HG03460 (cell line): Measurements from ENCODE around the gene HNRNPA1L2.
"Not testable (repeated sequence)": the region's sequence is repeated elsewhere in the genome, so short reads cannot be mapped to it uniquely, and the experiment has no call there.

Experiments used
- ATAC-seq: cut with Tn5 transposase; IDR thresholded peaks from one replicate; pipeline ENCODE4 v1.9.1; 2021; ENCODE audit not compliant: unreplicated experiment

HNRNPA1L2 gene

GRCh38 chr13:52644108-52644507 lies 1.9 kb downstream of the HNRNPA1L2 start:
- no peak for ATAC-seq

- no peak for ATAC-seq
Observed at GRCh38 chr13:52646967-52647366, 4.7 kb downstream of the HNRNPA1L2 start.

GRCh38 chr13:52650731-52651130 lies 8.5 kb downstream of the HNRNPA1L2 start:
- no peak for ATAC-seq

- ATAC-seq: peak; percentile 19
Observed at GRCh38 chr13:52651897-52652195, 9.6 kb downstream of the HNRNPA1L2 start.

- ATAC-seq: peak; percentile 95
Observed at GRCh38 chr13:52652196-52652979, 10.2 kb downstream of the HNRNPA1L2 start, which contains the start of gene SUGT1. Gene SUGT1, plus strand, starts transcription at chr13:52652836. Its CDS starts 85 bp downstream, at chr13:52652921.

GRCh38 chr13:52652980-52653303 lies 10.7 kb downstream of the HNRNPA1L2 start:
- ATAC-seq: peak; percentile 36

- ATAC-seq: no peak
Observed at GRCh38 chr13:52659340-52659739, 17.1 kb downstream of the HNRNPA1L2 start.

- ATAC-seq: no peak
Observed at GRCh38 chr13:52664272-52664671, 22.0 kb downstream of the HNRNPA1L2 start.

GRCh38 chr13:52665325-52665724 lies 23.1 kb downstream of the HNRNPA1L2 start:
- ATAC-seq: no peak

- ATAC-seq: no peak
Observed at GRCh38 chr13:52669677-52670076, 27.4 kb downstream of the HNRNPA1L2 start.

- ATAC-seq: no peak
Observed at GRCh38 chr13:52670726-52671125, 28.5 kb downstream of the HNRNPA1L2 start.

- no peak for ATAC-seq
Observed at GRCh38 chr13:52673465-52673864, 31.2 kb downstream of the HNRNPA1L2 start.

GRCh38 chr13:52677823-52678222 lies 35.6 kb downstream of the HNRNPA1L2 start:
- ATAC-seq: no peak

- not testable (repeated sequence) for ATAC-seq
Observed at GRCh38 chr13:52685806-52686205, 43.6 kb downstream of the HNRNPA1L2 start.

- ATAC-seq: no peak
Observed at GRCh38 chr13:52686376-52686775, 44.1 kb downstream of the HNRNPA1L2 start.
